Sigmoid colon (tissue), 4 donors: Measurements from ENCODE around the gene PLCB1.

ENCODE experiments used
- POLR2AphosphoS5 ChIP-seq, 4 donors: sonication (generic); formaldehyde crosslinking; IDR thresholded peaks; one replicate each; pipeline ENCODE4 v1.6.1; 2017; ENCODE audit warnings: antibody characterized with exemption in 4 of 4
- TF ChIP-seq, protein P1 (sequence below), 4 experiments: fragments of 450-650 bp in 3 of 4; fragments of 200-600 bp in 1 of 4; IDR thresholded peaks; one replicate each; pipeline ENCODE4 v1.5.1; 2016 to 2019; ENCODE audit warnings: antibody characterized with exemption in 4 of 4, mild to moderate bottlenecking in 3 of 4, moderate library complexity in 2 of 4

DNA sequence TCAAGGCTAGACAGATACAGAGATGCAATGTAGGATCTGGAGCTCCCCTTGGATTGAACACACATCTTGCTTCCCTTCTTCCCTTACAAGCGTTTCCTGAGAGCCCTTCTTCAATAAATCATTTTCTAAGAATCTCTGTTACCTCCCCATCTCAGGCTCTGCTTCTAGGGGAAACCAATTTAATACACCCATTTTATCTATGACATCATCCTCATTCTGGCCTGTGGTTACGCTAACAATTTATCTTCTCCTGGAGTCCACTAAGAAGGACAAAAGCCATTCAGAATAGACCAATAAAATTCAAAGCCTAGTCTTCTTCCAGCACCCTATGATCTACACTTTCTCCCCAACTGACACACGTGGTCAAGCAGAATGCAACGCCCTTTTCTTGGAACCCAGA is 390.1 kb downstream of the PLCB1 start:
- TF ChIP-seq, protein P1, sequence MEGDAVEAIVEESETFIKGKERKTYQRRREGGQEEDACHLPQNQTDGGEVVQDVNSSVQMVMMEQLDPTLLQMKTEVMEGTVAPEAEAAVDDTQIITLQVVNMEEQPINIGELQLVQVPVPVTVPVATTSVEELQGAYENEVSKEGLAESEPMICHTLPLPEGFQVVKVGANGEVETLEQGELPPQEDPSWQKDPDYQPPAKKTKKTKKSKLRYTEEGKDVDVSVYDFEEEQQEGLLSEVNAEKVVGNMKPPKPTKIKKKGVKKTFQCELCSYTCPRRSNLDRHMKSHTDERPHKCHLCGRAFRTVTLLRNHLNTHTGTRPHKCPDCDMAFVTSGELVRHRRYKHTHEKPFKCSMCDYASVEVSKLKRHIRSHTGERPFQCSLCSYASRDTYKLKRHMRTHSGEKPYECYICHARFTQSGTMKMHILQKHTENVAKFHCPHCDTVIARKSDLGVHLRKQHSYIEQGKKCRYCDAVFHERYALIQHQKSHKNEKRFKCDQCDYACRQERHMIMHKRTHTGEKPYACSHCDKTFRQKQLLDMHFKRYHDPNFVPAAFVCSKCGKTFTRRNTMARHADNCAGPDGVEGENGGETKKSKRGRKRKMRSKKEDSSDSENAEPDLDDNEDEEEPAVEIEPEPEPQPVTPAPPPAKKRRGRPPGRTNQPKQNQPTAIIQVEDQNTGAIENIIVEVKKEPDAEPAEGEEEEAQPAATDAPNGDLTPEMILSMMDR (IDR thresholded peaks at IDR 0.05), result no peak
- no peak for TF ChIP-seq POLR2AphosphoS5 (IDR thresholded peaks at IDR 0.05)
